Neuronal stem cell (in vitro differentiated cells): ENCODE measurements around the gene CRYBG2.
A peak's percentile ranks its signal among the peaks of the same experiment; 100 is the strongest.
"Not testable (repeated sequence)": the region's sequence is repeated elsewhere in the genome, so short reads cannot be mapped to it uniquely, and the experiment has no call there.

Experiments used
- DNase-seq: peaks from one replicate; pipeline ENCODE4 v3.0.0-alpha.2; 2013; ENCODE audit warnings: low spot score
- H2AFZ ChIP-seq: one replicate; pipeline ENCODE4 v1.6.1; 2013; ENCODE audit warnings: mild to moderate bottlenecking, low read length, inconsistent platforms
- H2AK5ac ChIP-seq: 2 replicates; pipeline ENCODE4 v1.6.1; 2013; ENCODE audit warnings: low read depth, mild to moderate bottlenecking, inconsistent platforms, low read length, moderate library complexity, mixed read lengths
- H2BK120ac ChIP-seq: 2 replicates; pipeline ENCODE4 v1.6.1; 2013; ENCODE audit warnings: low read depth, mild to moderate bottlenecking, inconsistent platforms, low read length, moderate library complexity, mixed read lengths
- H2BK12ac ChIP-seq: one replicate; pipeline ENCODE4 v1.6.1; 2013; ENCODE audit warnings: low read length, inconsistent platforms
- H2BK15ac ChIP-seq: 2 replicates; pipeline ENCODE4 v1.6.1; 2013; ENCODE audit warnings: mild to moderate bottlenecking, low read length, inconsistent platforms, mixed read lengths
- H2BK5ac ChIP-seq: one replicate; pipeline ENCODE4 v1.6.1; 2013; ENCODE audit warnings: inconsistent platforms, mild to moderate bottlenecking, low read length, moderate library complexity
- H3K14ac ChIP-seq: one replicate; pipeline ENCODE4 v1.6.1; 2013; ENCODE audit warnings: low read length, inconsistent platforms
- H3K18ac ChIP-seq: 2 replicates; pipeline ENCODE4 v1.6.1; 2013; ENCODE audit warnings: low read length, inconsistent platforms
- H3K23ac ChIP-seq: 2 replicates; pipeline ENCODE4 v1.6.1; 2013; ENCODE audit warnings: low read depth, mild to moderate bottlenecking, mixed read lengths, low read length, inconsistent platforms; ENCODE audit not compliant: poor library complexity
- H3K27ac ChIP-seq: replicated peaks from 3 replicates; pipeline ENCODE4 v1.5.1; 2013; ENCODE audit warnings: low read length, inconsistent platforms
- H3K27me3 ChIP-seq, 3 experiments: 2 replicates each; pipeline ENCODE4 v1.6.1; 2013; ENCODE audit warnings: low read length in 3 of 3, mild to moderate bottlenecking in 2 of 3, inconsistent platforms in 1 of 3, low read depth in 1 of 3, mixed read lengths in 1 of 3, moderate library complexity in 1 of 3; ENCODE audit not compliant: control insufficient read depth in 3 of 3, insufficient read depth in 3 of 3
- H3K36me3 ChIP-seq, 2 donors: replicated peaks in 1 of 2; 2 replicates each; pipeline ENCODE4 v1.6.1; 2013; ENCODE audit warnings: low read length in 2 of 2; ENCODE audit not compliant: control insufficient read depth in 2 of 2, insufficient read depth in 2 of 2
- H3K4ac ChIP-seq: 2 replicates; pipeline ENCODE4 v1.6.1; 2013; ENCODE audit warnings: inconsistent platforms, mild to moderate bottlenecking, low read length, moderate library complexity
- H3K4me1 ChIP-seq, 2 donors: 1 replicate in 1 of 2; 2 replicates in 1 of 2; pipeline ENCODE4 v1.6.1; 2013; ENCODE audit warnings: low read length in 2 of 2, low read depth in 1 of 2; ENCODE audit not compliant: control insufficient read depth in 2 of 2, insufficient read depth in 1 of 2
- H3K4me2 ChIP-seq: one replicate; pipeline ENCODE4 v1.6.1; 2013; ENCODE audit warnings: mild to moderate bottlenecking, low read length, inconsistent platforms; ENCODE audit not compliant: insufficient read depth, poor library complexity, severe bottlenecking
- H3K4me3 ChIP-seq, 2 donors: 2 replicates each; pipeline ENCODE4 v1.5.1; 2013; ENCODE audit warnings: low read length in 2 of 2, mild to moderate bottlenecking in 2 of 2, inconsistent platforms in 1 of 2, moderate library complexity in 1 of 2
- H3K79me1 ChIP-seq: one replicate; pipeline ENCODE4 v1.6.1; 2013; ENCODE audit warnings: low read depth, mild to moderate bottlenecking, inconsistent platforms, low read length, moderate library complexity
- H3K9ac ChIP-seq: one replicate; pipeline ENCODE4 v1.6.1; 2013; ENCODE audit warnings: mild to moderate bottlenecking, low read depth, low read length, inconsistent platforms; ENCODE audit not compliant: poor library complexity
- H3K9me3 ChIP-seq, 2 donors: replicated peaks in 1 of 2; 2 replicates each; pipeline versions ENCODE3 to v1.6.1; 2013; ENCODE audit warnings: low read length in 2 of 2, mild to moderate bottlenecking in 2 of 2, inconsistent platforms in 1 of 2, low read depth in 1 of 2, mixed read lengths in 1 of 2, moderate library complexity in 1 of 2; ENCODE audit not compliant: control insufficient read depth in 2 of 2, insufficient read depth in 1 of 2
- H4K8ac ChIP-seq: one replicate; pipeline ENCODE4 v1.6.1; 2013; ENCODE audit warnings: low read depth, mild to moderate bottlenecking, inconsistent platforms, low read length, moderate library complexity
- H4K91ac ChIP-seq: one replicate; pipeline ENCODE4 v1.6.1; 2013; ENCODE audit warnings: low read length, low read depth, mild to moderate bottlenecking, inconsistent platforms; ENCODE audit not compliant: poor library complexity
- WGBS, 2 donors: extraction: QIAGEN DNeasy Blood & Tissue Kit; methylation state at CpG; one replicate each; pipeline ENCODE4 v1.1.7; 2013; ENCODE audit warnings: missing lambda C conversion rate in 2 of 2, mixed read lengths in 1 of 2; ENCODE audit not compliant: insufficient read length in 2 of 2, insufficient replicate concordance in 1 of 2; ENCODE audit errors: extremely low coverage in 2 of 2; 5-methylcytosine and 5-hydroxymethylcytosine counted together

CRYBG2 gene

DNA sequence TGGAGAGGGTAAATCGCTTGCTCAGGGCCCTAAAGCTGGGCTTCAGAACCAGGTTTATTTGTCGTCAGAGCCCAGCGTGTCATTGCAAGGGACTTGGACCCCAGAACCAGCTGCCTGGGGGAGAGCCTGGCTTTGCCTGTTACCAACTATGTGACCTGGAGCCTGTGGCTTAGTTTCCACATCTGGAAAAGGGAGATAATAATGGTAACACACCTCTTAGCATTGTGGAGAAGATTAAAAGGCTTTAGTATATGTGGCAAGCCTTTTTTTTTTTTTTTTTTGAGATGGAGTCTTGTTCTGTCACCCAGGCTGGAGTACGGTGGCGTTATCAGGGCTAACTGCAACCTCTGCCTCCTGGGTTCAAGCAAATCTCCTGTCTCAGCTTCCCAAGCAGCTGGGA is 23.7 kb downstream of the CRYBG2 start:
- no peak overlapping the region for H3K4me2 ChIP-seq
- no peaks in the 10 kb centered on the region for H3K9me3 ChIP-seq
- no peak overlapping the region for H3K18ac ChIP-seq
- H2AK5ac ChIP-seq = no peak overlapping the region
- H3K14ac ChIP-seq = no peak overlapping the region
- H4K8ac ChIP-seq = no peak overlapping the region
- no CpG with 5 or more reads among the region's 5 CpGs for WGBS, 2 donors
- H2BK5ac ChIP-seq = no peak overlapping the region
- no peak overlapping the region for H2BK12ac ChIP-seq
- no peak for DNase-seq
- H3K4me3 ChIP-seq = no peak overlapping the region
- H3K27ac ChIP-seq = no peak overlapping the region
- H2BK120ac ChIP-seq = no peak overlapping the region
- H3K79me1 ChIP-seq = no peaks in the 10 kb centered on the region
- H3K4me1 ChIP-seq = peaks cover 3 to 12% of the 10 kb centered on the region in 2 donors
- no peak overlapping the region for H3K23ac ChIP-seq
- no peaks in the 10 kb centered on the region for H3K27me3 ChIP-seq
- no peak overlapping the region for H4K91ac ChIP-seq
- H2BK15ac ChIP-seq = no peak overlapping the region
- H3K9ac ChIP-seq = no peak overlapping the region
- peaks cover 0 to 12% of the 10 kb centered on the region in 2 donors for H3K36me3 ChIP-seq
- no peak overlapping the region for H2AFZ ChIP-seq
- H3K4ac ChIP-seq = no peak overlapping the region

DNA sequence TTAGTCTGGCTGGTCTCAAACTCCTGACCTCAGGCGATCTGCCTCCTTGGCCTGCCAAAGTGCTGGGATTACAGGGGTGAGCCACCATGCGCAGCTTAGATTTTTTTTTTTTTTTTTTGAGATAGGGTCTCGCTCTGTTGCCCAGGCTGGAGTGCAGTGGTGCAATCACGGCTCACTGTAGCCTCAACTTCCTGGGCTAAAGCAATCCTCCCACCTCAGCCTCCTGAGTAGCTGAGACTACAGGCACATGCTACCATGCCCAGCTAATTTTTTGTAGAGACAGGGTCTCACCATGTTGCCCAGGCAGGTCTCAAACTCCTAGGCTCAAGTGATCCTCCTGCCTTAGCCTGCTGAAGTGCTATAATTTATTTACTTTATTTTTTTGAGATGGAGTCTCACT is 24.6 kb downstream of the CRYBG2 start:
- H2AK5ac ChIP-seq, H3K27me3 ChIP-seq, H3K9me3 ChIP-seq, H3K9ac ChIP-seq, H2AFZ ChIP-seq, H3K27ac ChIP-seq, H2BK12ac ChIP-seq, H4K8ac ChIP-seq, H2BK120ac ChIP-seq, H3K23ac ChIP-seq, H3K79me1 ChIP-seq, H3K18ac ChIP-seq, H3K4ac ChIP-seq, H3K4me3 ChIP-seq, H2BK15ac ChIP-seq, H3K4me2 ChIP-seq, DNase-seq, H3K14ac ChIP-seq, H4K91ac ChIP-seq, H2BK5ac ChIP-seq: not testable (repeated sequence)
- Histone ChIP-seq H3K4me1 (peaks cover 3 to 12% of the 10 kb centered on the region in 2 donors), H3K36me3 (peaks cover 0 to 14% of the 10 kb centered on the region in 2 donors)
- WGBS, 2 donors = no CpG with 5 or more reads among the region's 4 CpGs

DNA sequence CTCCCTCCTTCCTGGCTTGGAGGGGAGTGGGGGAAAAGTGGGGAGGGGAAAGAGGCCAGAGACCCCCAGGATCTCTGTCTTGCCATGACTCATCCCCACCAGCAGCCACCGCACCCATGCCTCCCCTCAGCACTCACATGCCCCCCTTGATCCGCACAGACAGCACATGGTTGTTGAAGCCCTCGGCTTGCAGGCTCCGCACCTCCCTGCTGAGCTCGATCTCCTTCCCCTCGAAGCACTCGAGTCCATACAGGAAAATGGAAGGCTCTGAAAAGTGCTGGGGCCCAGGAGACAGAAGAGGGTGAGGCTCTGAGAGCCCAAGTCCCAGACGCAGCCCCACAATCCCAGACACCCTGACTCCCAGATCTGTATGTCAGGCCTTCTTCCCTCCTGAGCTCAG is 25.3 kb downstream of the CRYBG2 start:
- Histone ChIP-seq H4K8ac (no peak overlapping the region), H4K91ac (no peak overlapping the region), H2BK5ac (no peak overlapping the region), H3K4me2 (no peak overlapping the region), H3K9me3 (no peaks in the 10 kb centered on the region), H3K36me3 (peaks cover 0 to 15% of the 10 kb centered on the region in 2 donors), H2AFZ (peak overlapping the region; percentile 80), H2BK12ac (no peak overlapping the region), H3K27me3 (no peaks in the 10 kb centered on the region), H3K4me3 (no peak overlapping the region), H3K27ac (no peak overlapping the region), H3K79me1 (no peaks in the 10 kb centered on the region), H3K14ac (no peak overlapping the region), H3K18ac (no peak overlapping the region), H2BK15ac (no peak overlapping the region), H3K9ac (peak overlapping the region; percentile 7), H2BK120ac (no peak overlapping the region), H3K4me1 (peaks cover 3 to 12% of the 10 kb centered on the region in 2 donors), H2AK5ac (no peak overlapping the region), H3K23ac (no peak overlapping the region), H3K4ac (no peak overlapping the region)
- DNase-seq = no peak
- WGBS, 2 donors = no CpG with 5 or more reads among the region's 8 CpGs

DNA sequence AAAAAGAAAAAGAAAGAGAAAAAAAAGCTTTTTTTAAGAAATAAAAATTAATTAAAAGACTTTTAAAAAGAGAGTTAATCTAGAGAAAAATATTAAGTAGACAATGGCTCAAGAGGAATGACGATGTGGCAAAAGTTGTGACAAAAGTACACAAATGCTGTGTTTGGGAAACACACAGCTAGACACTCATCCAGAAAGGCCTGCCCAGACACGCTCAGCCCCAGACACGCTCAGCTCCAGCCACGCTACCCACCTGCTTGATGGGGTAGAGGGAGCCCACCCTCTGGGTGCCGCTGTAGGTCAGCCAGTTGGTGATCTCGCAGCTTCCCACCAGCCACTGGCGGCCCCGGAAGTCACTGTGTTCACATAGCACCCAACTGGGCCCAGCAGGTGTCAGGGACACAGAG is 26.0 kb downstream of the CRYBG2 start:
- H2AK5ac ChIP-seq = no peak overlapping the region
- no peak overlapping the region for H4K91ac ChIP-seq
- no peak overlapping the region for H4K8ac ChIP-seq
- H3K36me3 ChIP-seq = peaks cover 0 to 15% of the 10 kb centered on the region in 2 donors
- H3K4me2 ChIP-seq = no peak overlapping the region
- H3K18ac ChIP-seq = no peak overlapping the region
- no peaks in the 10 kb centered on the region for H3K79me1 ChIP-seq
- peak overlapping the region; percentile 80 for H2AFZ ChIP-seq
- no CpG with 5 or more reads among the region's 8 CpGs for WGBS, 2 donors
- no peak overlapping the region for H2BK5ac ChIP-seq
- H3K4ac ChIP-seq = no peak overlapping the region
- H3K9ac ChIP-seq = no peak overlapping the region
- no peaks in the 10 kb centered on the region for H3K27me3 ChIP-seq
- no peaks in the 10 kb centered on the region for H3K9me3 ChIP-seq
- peaks cover 3 to 12% of the 10 kb centered on the region in 2 donors for H3K4me1 ChIP-seq
- H3K23ac ChIP-seq = no peak overlapping the region
- H3K14ac ChIP-seq = no peak overlapping the region
- H3K27ac ChIP-seq = no peak overlapping the region
- no peak for DNase-seq
- H3K4me3 ChIP-seq = no peak overlapping the region
- no peak overlapping the region for H2BK15ac ChIP-seq
- peak overlapping the region; percentile 4 for H2BK12ac ChIP-seq
- H2BK120ac ChIP-seq = no peak overlapping the region
